Astrocyte (in vitro differentiated cells and primary cell): ENCODE data around the gene TMEM184A. TPM values are rescaled to one million over a fixed set of nuclear protein-coding genes. Genes with fewer than 3 reads are reported as not detected.

ENCODE experiments used
- DNase-seq: peaks from one replicate; pipeline ENCODE4 v3.0.0-alpha.2; 2010; ENCODE audit warnings: low read depth
- FAIRE-seq: peaks from 2 replicates; lab custom pipeline; 2011; peaks lifted over from hg19 to GRCh38; lab: Jason Lieb, UNC
- H2AFZ ChIP-seq: 2 replicates; pipeline ENCODE4 v1.6.0; 2012; ENCODE audit warnings: low read depth, low read length, inconsistent platforms
- H3K27ac ChIP-seq: 2 replicates; pipeline ENCODE4 v1.5.1; 2011; ENCODE audit warnings: low read depth, low read length, inconsistent platforms
- H3K27me3 ChIP-seq: 2 replicates; pipeline ENCODE4 v1.6.0; 2011; ENCODE audit warnings: low read length, inconsistent platforms; ENCODE audit not compliant: insufficient read depth
- H3K36me3 ChIP-seq: 2 replicates; pipeline ENCODE4 v1.5.1; 2011; ENCODE audit warnings: low read length, inconsistent platforms; ENCODE audit not compliant: insufficient read depth
- H3K4me1 ChIP-seq: 2 replicates; pipeline ENCODE4 v1.5.1; 2011; ENCODE audit warnings: low read length, inconsistent platforms; ENCODE audit not compliant: insufficient read depth
- H3K4me2 ChIP-seq: 2 replicates; pipeline ENCODE4 v1.6.0; 2012; ENCODE audit warnings: low read length, inconsistent platforms
- H3K4me3 ChIP-seq: 2 replicates; pipeline ENCODE4 v1.5.1; 2011; ENCODE audit warnings: low read depth, mild to moderate bottlenecking, low read length, inconsistent platforms; ENCODE audit not compliant: insufficient read depth
- H3K79me2 ChIP-seq: 2 replicates; pipeline ENCODE4 v1.6.0; 2012; ENCODE audit warnings: mild to moderate bottlenecking, low read length, inconsistent platforms; ENCODE audit not compliant: insufficient read depth
- H3K9ac ChIP-seq: 2 replicates; pipeline ENCODE4 v1.6.0; 2012; ENCODE audit warnings: mild to moderate bottlenecking, low read length, inconsistent platforms
- H3K9me3 ChIP-seq: 2 replicates; pipeline ENCODE4 v1.5.1; 2012; ENCODE audit warnings: low read depth, mild to moderate bottlenecking, low read length, inconsistent platforms; ENCODE audit not compliant: insufficient read depth
- H4K20me1 ChIP-seq: 2 replicates; pipeline ENCODE4 v1.6.0; 2012; ENCODE audit warnings: low read length, inconsistent platforms; ENCODE audit not compliant: insufficient read depth
- H3K27ac Mint-ChIP-seq: one replicate; pipeline ENCODE4 v1.8.0; 2021; ENCODE audit warnings: mild to moderate bottlenecking, mixed read lengths; ENCODE audit not compliant: unreplicated experiment
- H3K27me3 Mint-ChIP-seq: one replicate; pipeline ENCODE4 v1.8.0; 2021; ENCODE audit warnings: low read depth, mixed read lengths; ENCODE audit not compliant: unreplicated experiment
- H3K36me3 Mint-ChIP-seq: one replicate; pipeline ENCODE4 v1.8.0; 2021; ENCODE audit warnings: low read depth, mixed read lengths; ENCODE audit not compliant: unreplicated experiment
- H3K4me1 Mint-ChIP-seq: one replicate; pipeline ENCODE4 v1.8.0; 2021; ENCODE audit warnings: low read depth, mixed read lengths; ENCODE audit not compliant: unreplicated experiment
- H3K4me3 Mint-ChIP-seq: one replicate; pipeline ENCODE4 v1.8.0; 2021; ENCODE audit warnings: mild to moderate bottlenecking, moderate library complexity, mixed read lengths; ENCODE audit not compliant: unreplicated experiment
- H3K9me3 Mint-ChIP-seq: one replicate; pipeline ENCODE4 v1.8.0; 2021; ENCODE audit warnings: mild to moderate bottlenecking, mixed read lengths; ENCODE audit not compliant: unreplicated experiment
- CTCF ChIP-seq: IDR thresholded peaks from 2 replicates; pipeline ENCODE4 v1.5.1; 2011; ENCODE audit warnings: low read depth, mild to moderate bottlenecking, inconsistent platforms, low read length, moderate library complexity; ENCODE audit not compliant: insufficient read depth
- EZH2 ChIP-seq: IDR thresholded peaks from 2 replicates; pipeline ENCODE4 v1.6.1; 2012; ENCODE audit warnings: mild to moderate bottlenecking, low read length, inconsistent platforms; ENCODE audit not compliant: insufficient read depth
- total RNA-seq: library from RNA; stranded (reverse); gene quantifications from 2 replicates; pipeline ENCODE4 v1.2.1, GENCODE V29; 2021

The TMEM184A gene
- total RNA-seq, 1 donor from 2014 or later, result 2.1 TPM

GRCh38 chr7:1586827-1587705, 31.1 kb upstream of the TMEM184A start:
- H3K27ac Mint-ChIP-seq, result no peak overlapping the region
- H3K27me3 ChIP-seq, result peaks cover 22% of the 10 kb centered on the region
- H3K4me1 ChIP-seq, result no peaks in the 10 kb centered on the region
- peaks cover 7% of the 10 kb centered on the region for H3K9me3 Mint-ChIP-seq
- H3K9me3 ChIP-seq, result peaks cover 9% of the 10 kb centered on the region
- H3K4me1 Mint-ChIP-seq, result no peaks in the 10 kb centered on the region
- no peak overlapping the region for H3K9ac ChIP-seq
- TF ChIP-seq EZH2 (no peak), CTCF (no peak)
- H3K4me3 Mint-ChIP-seq, result no peak overlapping the region
- no peaks in the 10 kb centered on the region for H3K36me3 ChIP-seq
- H3K79me2 ChIP-seq, result no peaks in the 10 kb centered on the region
- H3K27ac ChIP-seq, result no peak overlapping the region
- no peak overlapping the region for H2AFZ ChIP-seq
- H4K20me1 ChIP-seq, result no peaks in the 10 kb centered on the region
- H3K36me3 Mint-ChIP-seq, result peaks cover 13% of the 10 kb centered on the region
- FAIRE-seq, result no peak
- H3K4me3 ChIP-seq, result no peak overlapping the region
- no peak for DNase-seq
- H3K27me3 Mint-ChIP-seq, result peaks cover 28% of the 10 kb centered on the region
- H3K4me2 ChIP-seq, result no peak overlapping the region

- no peaks in the 10 kb centered on the region for H4K20me1 ChIP-seq
- no peak overlapping the region for H2AFZ ChIP-seq
- Mint-ChIP-seq H3K27me3 (peaks cover 26% of the 10 kb centered on the region), H3K27ac (no peak overlapping the region), H3K4me3 (no peak overlapping the region), H3K9me3 (peaks cover 7% of the 10 kb centered on the region), H3K36me3 (peaks cover 15% of the 10 kb centered on the region), H3K4me1 (no peaks in the 10 kb centered on the region)
- no peak for DNase-seq
- no peak for TF ChIP-seq EZH2
- no peak for TF ChIP-seq CTCF
- no peak overlapping the region for H3K9ac ChIP-seq
- no peak overlapping the region for H3K4me3 ChIP-seq
- H3K36me3 ChIP-seq, result no peaks in the 10 kb centered on the region
- no peaks in the 10 kb centered on the region for H3K79me2 ChIP-seq
- peaks cover 9% of the 10 kb centered on the region for H3K9me3 ChIP-seq
- no peaks in the 10 kb centered on the region for H3K4me1 ChIP-seq
- no peak overlapping the region for H3K4me2 ChIP-seq
- H3K27me3 ChIP-seq, result peaks cover 18% of the 10 kb centered on the region
- H3K27ac ChIP-seq, result no peak overlapping the region
- no peak for FAIRE-seq
Measured at GRCh38 chr7:1586126-1586826, 30.3 kb upstream of the TMEM184A start.
